SK-N-SH (cell line): ENCODE measurements around the gene JMJD1C. TPM values are rescaled to one million over a fixed set of nuclear protein-coding genes. Genes with fewer than 3 reads are reported as not detected.

Experiments used
- CTCF ChIA-PET: fragments of 300-600, 350-600 bp; formaldehyde crosslinking; extraction: SDS; loops from one replicate; lab custom pipeline; 2021; lab: Yijun Ruan, JAX
- POLR2A ChIA-PET: fragments of 350-600 bp; sonication (Branson Sonifier 250); formaldehyde crosslinking; extraction: SDS; loops from one replicate; lab custom pipeline; 2020; ENCODE audit warnings: antibody characterized with exemption, inconsistent platforms; lab: Yijun Ruan, JAX
- DNase-seq: peaks from one replicate; pipeline ENCODE4 v3.0.0; 2012
- H2AFZ ChIP-seq: fragments of 200-600 bp; sonication (generic); 2 replicates; pipeline ENCODE4 v1.8.1; 2016; ENCODE audit warnings: antibody characterized with exemption, mild to moderate bottlenecking, low read depth
- H3F3A ChIP-seq: fragments of 200-600 bp; sonication (generic); replicated peaks from 2 replicates; pipeline ENCODE3; 2016; ENCODE audit warnings: antibody characterized with exemption, mild to moderate bottlenecking; ENCODE audit not compliant: insufficient read depth
- H3K27ac ChIP-seq, 2 experiments: fragments of 200-500 bp in 1 of 2; fragments of 200-600 bp in 1 of 2; sonication (Bioruptor generic) in 1 of 2; sonication (generic), shearing (Covaris generic) in 1 of 2; 2 replicates each; pipeline versions ENCODE4 v1.5.1 to v1.6.1; 2014 to 2016; ENCODE audit warnings: low read depth in 2 of 2, inconsistent platforms in 1 of 2, low read length in 1 of 2, mild to moderate bottlenecking in 1 of 2, mixed read lengths in 1 of 2
- H3K27me3 ChIP-seq: fragments of 200-600 bp; sonication (generic), shearing (Covaris generic); 2 replicates; pipeline ENCODE4 v1.6.1; 2016; ENCODE audit warnings: mixed run types; ENCODE audit not compliant: insufficient read depth
- H3K36me3 ChIP-seq, 2 experiments: fragments of 200-500 bp in 1 of 2; fragments of 200-600 bp in 1 of 2; sonication (Bioruptor generic) in 1 of 2; sonication (generic) in 1 of 2; replicated peaks in 1 of 2; 2 replicates each; pipeline versions ENCODE3 to v1.5.1; 2014 to 2016; ENCODE audit warnings: low read length in 1 of 2, mild to moderate bottlenecking in 1 of 2; ENCODE audit not compliant: insufficient read depth in 2 of 2, control insufficient read depth in 1 of 2
- H3K4me1 ChIP-seq, 2 experiments: fragments of 200-500 bp in 1 of 2; fragments of 200-600 bp in 1 of 2; sonication (Bioruptor generic) in 1 of 2; sonication (generic), shearing (Covaris generic) in 1 of 2; 2 replicates each; pipeline versions ENCODE4 v1.5.1 to v1.6.1; 2014 to 2016; ENCODE audit warnings: low read depth in 1 of 2, low read length in 1 of 2, mixed run types in 1 of 2; ENCODE audit not compliant: insufficient read depth in 2 of 2, control insufficient read depth in 1 of 2
- H3K4me2 ChIP-seq: fragments of 200-600 bp; sonication (generic), shearing (Covaris generic); 2 replicates; pipeline ENCODE4 v1.6.1; 2017; ENCODE audit warnings: mixed run types
- H3K4me3 ChIP-seq, 2 experiments: fragments of 200-500 bp in 1 of 2; fragments of 200-600 bp in 1 of 2; sonication (Bioruptor generic) in 1 of 2; sonication (generic), shearing (Covaris generic) in 1 of 2; 2 replicates each; pipeline versions ENCODE4 v1.5.1 to v1.8.1; 2014 to 2016; ENCODE audit warnings: low read depth in 2 of 2, inconsistent platforms in 1 of 2, low read length in 1 of 2, mild to moderate bottlenecking in 1 of 2, mixed read lengths in 1 of 2, moderate library complexity in 1 of 2
- H3K79me2 ChIP-seq: fragments of 200-600 bp; sonication (generic); 2 replicates; pipeline ENCODE4 v1.8.1; 2017; ENCODE audit warnings: mild to moderate bottlenecking; ENCODE audit not compliant: insufficient read depth
- H3K9ac ChIP-seq: fragments of 200-600 bp; sonication (generic); 2 replicates; pipeline ENCODE4 v1.6.1; 2017; ENCODE audit warnings: mixed run types
- H3K9me2 ChIP-seq: fragments of 200-600 bp; sonication (generic); 2 replicates; pipeline ENCODE4 v1.6.1; 2017; ENCODE audit warnings: mixed run types
- H3K9me3 ChIP-seq: fragments of 200-600 bp; sonication (generic); 2 replicates; pipeline ENCODE4 v1.6.1; 2017; ENCODE audit warnings: mixed run types, mild to moderate bottlenecking, moderate library complexity
- H4K20me1 ChIP-seq: fragments of 200-600 bp; sonication (generic); 2 replicates; pipeline ENCODE4 v1.6.1; 2017; ENCODE audit warnings: mild to moderate bottlenecking, mixed run types; ENCODE audit not compliant: insufficient read depth
- ELF1 ChIP-seq: IDR thresholded peaks from 2 replicates; pipeline ENCODE4 v1.4.0; 2012
- FOSL2 ChIP-seq: IDR thresholded peaks from 2 replicates; pipeline ENCODE4 v1.4.0; 2012; ENCODE audit warnings: low read depth, mild to moderate bottlenecking, moderate library complexity, borderline replicate concordance
- FOXJ3 ChIP-seq: sonication (generic); formaldehyde crosslinking; IDR thresholded peaks from 2 replicates; pipeline ENCODE4 v1.5.1; 2020; ENCODE audit warnings: mild to moderate bottlenecking, missing genetic modification reagents
- FOXM1 ChIP-seq: IDR thresholded peaks from 2 replicates; pipeline ENCODE4 v1.4.0; 2012; ENCODE audit warnings: low read depth, mild to moderate bottlenecking
- GABPA ChIP-seq: IDR thresholded peaks from 2 replicates; pipeline ENCODE4 v1.4.0; 2012; ENCODE audit warnings: low read depth, mild to moderate bottlenecking
- NFIC ChIP-seq: IDR thresholded peaks from 2 replicates; pipeline ENCODE4 v1.4.0; 2012; ENCODE audit warnings: borderline replicate concordance
- PBX3 ChIP-seq: IDR thresholded peaks from 2 replicates; pipeline ENCODE4; 2012
- POLR2AphosphoS5 ChIP-seq: IDR thresholded peaks from 2 replicates; pipeline ENCODE4 v1.6.1; 2012; ENCODE audit warnings: low read depth, low read length
- RAD21 ChIP-seq: IDR thresholded peaks from 2 replicates; pipeline ENCODE4 v1.6.1; 2012; ENCODE audit warnings: mild to moderate bottlenecking, low read length
- RXRA ChIP-seq: IDR thresholded peaks from 2 replicates; pipeline ENCODE4 v1.4.0; 2012; ENCODE audit warnings: low read depth, mild to moderate bottlenecking, borderline replicate concordance
- SIN3A ChIP-seq: IDR thresholded peaks from 2 replicates; pipeline ENCODE4 v1.6.1; 2012; ENCODE audit warnings: low read depth, mild to moderate bottlenecking, low read length, moderate library complexity, borderline replicate concordance
- TAF1 ChIP-seq: IDR thresholded peaks from 2 replicates; pipeline ENCODE4 v1.6.1; 2012; ENCODE audit warnings: low read depth, mild to moderate bottlenecking, low read length, moderate library complexity, borderline replicate concordance
- TCF12 ChIP-seq: IDR thresholded peaks from 2 replicates; pipeline ENCODE4 v1.4.0; 2012
- TEAD4 ChIP-seq: IDR thresholded peaks from 2 replicates; pipeline ENCODE4 v1.4.0; 2012; ENCODE audit warnings: mild to moderate bottlenecking, borderline replicate concordance; ENCODE audit not compliant: insufficient read depth
- YY1 ChIP-seq: IDR thresholded peaks from 2 replicates; pipeline ENCODE4 v1.4.0; 2012; ENCODE audit warnings: low read depth, mild to moderate bottlenecking
- WGBS: methylation state at CpG from one replicate; pipeline ENCODE4 v1.1.6; 2017; ENCODE audit warnings: low lambda C conversion rate; 5-methylcytosine and 5-hydroxymethylcytosine counted together
- polyA plus RNA-seq, 3 experiments: library from polyadenylated mRNA; depleted of rRNA; stranded (reverse); fragments of >200 nt; gene quantifications; 2 replicates each; pipeline ENCODE4 v1.2.3, GENCODE V29; 2012
- TF ChIP-seq, protein P1 (sequence below): IDR thresholded peaks from 2 replicates; pipeline ENCODE4 v1.4.0; 2012; ENCODE audit warnings: low read depth, borderline replicate concordance
- TF ChIP-seq, protein P2 (sequence below): IDR thresholded peaks from 2 replicates; pipeline ENCODE4 v1.4.0; 2012; ENCODE audit warnings: low read depth
- TF ChIP-seq, protein P3 (sequence below): IDR thresholded peaks from 2 replicates; pipeline ENCODE4 v1.6.1; 2012; ENCODE audit warnings: mild to moderate bottlenecking, low read depth, low read length, moderate library complexity
- TF ChIP-seq, protein P4 (sequence below): fragments of 150-350 bp; IDR thresholded peaks from 2 replicates; pipeline ENCODE4 v1.6.1; 2016; ENCODE audit warnings: mild to moderate bottlenecking, low read depth, low read length
- TF ChIP-seq, protein P5 (sequence below): fragments of 150-350 bp; IDR thresholded peaks from 2 replicates; pipeline ENCODE4 v1.6.1; 2017; ENCODE audit warnings: antibody characterized with exemption, low read length, low read depth, borderline replicate concordance

JMJD1C gene
- polyA plus RNA-seq, 1 of the 3 experiments (the other 2 are of a cell fraction) = 11.7 TPM

DNA sequence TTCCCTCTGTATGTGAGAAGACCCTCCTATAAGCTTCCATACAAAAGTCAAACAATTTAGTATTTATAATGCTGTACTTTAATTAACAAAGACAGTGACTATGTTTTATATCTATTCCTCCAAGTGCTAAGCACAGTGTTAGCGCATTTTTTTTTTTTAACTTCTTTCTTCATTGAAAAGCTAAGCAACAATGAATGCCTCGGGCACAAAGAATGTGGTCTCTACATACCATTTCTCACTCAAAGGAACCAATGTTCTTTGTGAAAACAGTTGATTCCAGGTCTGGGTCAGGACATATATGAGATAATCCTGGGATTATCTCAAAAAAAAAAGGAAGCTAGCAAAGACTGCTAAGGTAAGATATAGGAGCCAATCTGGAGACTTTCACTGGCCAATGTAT is 29.2 kb upstream of the JMJD1C start:
- Histone ChIP-seq H3F3A (peaks cover 13% of the 10 kb centered on the region), H3K27me3 (no peaks in the 10 kb centered on the region), H3K27ac (no peak overlapping the region), H3K4me3 (no peak overlapping the region), H2AFZ (no peak overlapping the region), H4K20me1 (no peaks in the 10 kb centered on the region; the same call in 1 of the 2 replicates), H3K9me3 (no peaks in the 10 kb centered on the region), H3K9ac (no peak overlapping the region)
- ChIA-PET CTCF (interaction anchor here (1.3 kb wide), 1 partner anchor 10 kb away, joined by 8 read pairs; no protein-coding TSS in a partner anchor), POLR2A (no interaction called here)
- TF ChIP-seq, protein P1, sequence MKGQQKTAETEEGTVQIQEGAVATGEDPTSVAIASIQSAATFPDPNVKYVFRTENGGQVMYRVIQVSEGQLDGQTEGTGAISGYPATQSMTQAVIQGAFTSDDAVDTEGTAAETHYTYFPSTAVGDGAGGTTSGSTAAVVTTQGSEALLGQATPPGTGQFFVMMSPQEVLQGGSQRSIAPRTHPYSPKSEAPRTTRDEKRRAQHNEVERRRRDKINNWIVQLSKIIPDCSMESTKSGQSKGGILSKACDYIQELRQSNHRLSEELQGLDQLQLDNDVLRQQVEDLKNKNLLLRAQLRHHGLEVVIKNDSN = no peak
- TF ChIP-seq SIN3A (no peak), TEAD4 (no peak), NFIC (no peak), RXRA (no peak), POLR2AphosphoS5 (no peak), YY1 (no peak), FOSL2 (no peak), PBX3 (no peak), GABPA (no peak), TAF1 (no peak), TCF12 (no peak), FOXM1 (no peak), RAD21 (no peak), ELF1 (no peak), FOXJ3 (CRISPR knock-in tag) (no peak)
- TF ChIP-seq, protein P2, sequence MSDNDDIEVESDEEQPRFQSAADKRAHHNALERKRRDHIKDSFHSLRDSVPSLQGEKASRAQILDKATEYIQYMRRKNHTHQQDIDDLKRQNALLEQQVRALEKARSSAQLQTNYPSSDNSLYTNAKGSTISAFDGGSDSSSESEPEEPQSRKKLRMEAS = no peak
- TF ChIP-seq, protein P3, sequence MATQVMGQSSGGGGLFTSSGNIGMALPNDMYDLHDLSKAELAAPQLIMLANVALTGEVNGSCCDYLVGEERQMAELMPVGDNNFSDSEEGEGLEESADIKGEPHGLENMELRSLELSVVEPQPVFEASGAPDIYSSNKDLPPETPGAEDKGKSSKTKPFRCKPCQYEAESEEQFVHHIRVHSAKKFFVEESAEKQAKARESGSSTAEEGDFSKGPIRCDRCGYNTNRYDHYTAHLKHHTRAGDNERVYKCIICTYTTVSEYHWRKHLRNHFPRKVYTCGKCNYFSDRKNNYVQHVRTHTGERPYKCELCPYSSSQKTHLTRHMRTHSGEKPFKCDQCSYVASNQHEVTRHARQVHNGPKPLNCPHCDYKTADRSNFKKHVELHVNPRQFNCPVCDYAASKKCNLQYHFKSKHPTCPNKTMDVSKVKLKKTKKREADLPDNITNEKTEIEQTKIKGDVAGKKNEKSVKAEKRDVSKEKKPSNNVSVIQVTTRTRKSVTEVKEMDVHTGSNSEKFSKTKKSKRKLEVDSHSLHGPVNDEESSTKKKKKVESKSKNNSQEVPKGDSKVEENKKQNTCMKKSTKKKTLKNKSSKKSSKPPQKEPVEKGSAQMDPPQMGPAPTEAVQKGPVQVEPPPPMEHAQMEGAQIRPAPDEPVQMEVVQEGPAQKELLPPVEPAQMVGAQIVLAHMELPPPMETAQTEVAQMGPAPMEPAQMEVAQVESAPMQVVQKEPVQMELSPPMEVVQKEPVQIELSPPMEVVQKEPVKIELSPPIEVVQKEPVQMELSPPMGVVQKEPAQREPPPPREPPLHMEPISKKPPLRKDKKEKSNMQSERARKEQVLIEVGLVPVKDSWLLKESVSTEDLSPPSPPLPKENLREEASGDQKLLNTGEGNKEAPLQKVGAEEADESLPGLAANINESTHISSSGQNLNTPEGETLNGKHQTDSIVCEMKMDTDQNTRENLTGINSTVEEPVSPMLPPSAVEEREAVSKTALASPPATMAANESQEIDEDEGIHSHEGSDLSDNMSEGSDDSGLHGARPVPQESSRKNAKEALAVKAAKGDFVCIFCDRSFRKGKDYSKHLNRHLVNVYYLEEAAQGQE = no peak
- TF ChIP-seq, protein P4, sequence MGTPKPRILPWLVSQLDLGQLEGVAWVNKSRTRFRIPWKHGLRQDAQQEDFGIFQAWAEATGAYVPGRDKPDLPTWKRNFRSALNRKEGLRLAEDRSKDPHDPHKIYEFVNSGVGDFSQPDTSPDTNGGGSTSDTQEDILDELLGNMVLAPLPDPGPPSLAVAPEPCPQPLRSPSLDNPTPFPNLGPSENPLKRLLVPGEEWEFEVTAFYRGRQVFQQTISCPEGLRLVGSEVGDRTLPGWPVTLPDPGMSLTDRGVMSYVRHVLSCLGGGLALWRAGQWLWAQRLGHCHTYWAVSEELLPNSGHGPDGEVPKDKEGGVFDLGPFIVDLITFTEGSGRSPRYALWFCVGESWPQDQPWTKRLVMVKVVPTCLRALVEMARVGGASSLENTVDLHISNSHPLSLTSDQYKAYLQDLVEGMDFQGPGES = no peak
- TF ChIP-seq, protein P5, sequence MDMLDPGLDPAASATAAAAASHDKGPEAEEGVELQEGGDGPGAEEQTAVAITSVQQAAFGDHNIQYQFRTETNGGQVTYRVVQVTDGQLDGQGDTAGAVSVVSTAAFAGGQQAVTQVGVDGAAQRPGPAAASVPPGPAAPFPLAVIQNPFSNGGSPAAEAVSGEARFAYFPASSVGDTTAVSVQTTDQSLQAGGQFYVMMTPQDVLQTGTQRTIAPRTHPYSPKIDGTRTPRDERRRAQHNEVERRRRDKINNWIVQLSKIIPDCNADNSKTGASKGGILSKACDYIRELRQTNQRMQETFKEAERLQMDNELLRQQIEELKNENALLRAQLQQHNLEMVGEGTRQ = no peak
- TF ChIP-seq, all 33 proteins: peak for 0
- Histone ChIP-seq H3K36me3 (peaks cover 0 to 7% of the 10 kb centered on the region in 2 experiments), H3K4me2 (no peak overlapping the region), H3K79me2 (peaks cover 96% of the 10 kb centered on the region), H3K9me2 (no peaks in the 10 kb centered on the region), H3K4me1 (peaks cover 0 to 22% of the 10 kb centered on the region in 2 experiments; a peak in 1 of 4 replicates)
- no peak for DNase-seq
- WGBS = 97% methylated on average over 2 of the region's 2 CpGs
